NCI-H524 (cell line): Measurements from ENCODE around the gene PLPPR2.
"Not testable (repeated sequence)": the region's sequence is repeated elsewhere in the genome, so short reads cannot be mapped to it uniquely, and the experiment has no call there.

Source experiments
- DNase-seq, 2 experiments: peaks; one replicate each; lab custom pipeline; 2025; lab: John Stamatoyannopoulos, UW

The PLPPR2 gene, protein sequence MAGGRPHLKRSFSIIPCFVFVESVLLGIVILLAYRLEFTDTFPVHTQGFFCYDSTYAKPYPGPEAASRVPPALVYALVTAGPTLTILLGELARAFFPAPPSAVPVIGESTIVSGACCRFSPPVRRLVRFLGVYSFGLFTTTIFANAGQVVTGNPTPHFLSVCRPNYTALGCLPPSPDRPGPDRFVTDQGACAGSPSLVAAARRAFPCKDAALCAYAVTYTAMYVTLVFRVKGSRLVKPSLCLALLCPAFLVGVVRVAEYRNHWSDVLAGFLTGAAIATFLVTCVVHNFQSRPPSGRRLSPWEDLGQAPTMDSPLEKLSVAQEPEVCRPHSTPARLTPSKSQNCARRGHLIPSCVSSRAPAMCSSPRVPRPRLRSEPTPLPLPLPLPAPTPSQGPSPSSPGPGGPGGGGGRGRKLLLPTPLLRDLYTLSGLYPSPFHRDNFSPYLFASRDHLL

DNA sequence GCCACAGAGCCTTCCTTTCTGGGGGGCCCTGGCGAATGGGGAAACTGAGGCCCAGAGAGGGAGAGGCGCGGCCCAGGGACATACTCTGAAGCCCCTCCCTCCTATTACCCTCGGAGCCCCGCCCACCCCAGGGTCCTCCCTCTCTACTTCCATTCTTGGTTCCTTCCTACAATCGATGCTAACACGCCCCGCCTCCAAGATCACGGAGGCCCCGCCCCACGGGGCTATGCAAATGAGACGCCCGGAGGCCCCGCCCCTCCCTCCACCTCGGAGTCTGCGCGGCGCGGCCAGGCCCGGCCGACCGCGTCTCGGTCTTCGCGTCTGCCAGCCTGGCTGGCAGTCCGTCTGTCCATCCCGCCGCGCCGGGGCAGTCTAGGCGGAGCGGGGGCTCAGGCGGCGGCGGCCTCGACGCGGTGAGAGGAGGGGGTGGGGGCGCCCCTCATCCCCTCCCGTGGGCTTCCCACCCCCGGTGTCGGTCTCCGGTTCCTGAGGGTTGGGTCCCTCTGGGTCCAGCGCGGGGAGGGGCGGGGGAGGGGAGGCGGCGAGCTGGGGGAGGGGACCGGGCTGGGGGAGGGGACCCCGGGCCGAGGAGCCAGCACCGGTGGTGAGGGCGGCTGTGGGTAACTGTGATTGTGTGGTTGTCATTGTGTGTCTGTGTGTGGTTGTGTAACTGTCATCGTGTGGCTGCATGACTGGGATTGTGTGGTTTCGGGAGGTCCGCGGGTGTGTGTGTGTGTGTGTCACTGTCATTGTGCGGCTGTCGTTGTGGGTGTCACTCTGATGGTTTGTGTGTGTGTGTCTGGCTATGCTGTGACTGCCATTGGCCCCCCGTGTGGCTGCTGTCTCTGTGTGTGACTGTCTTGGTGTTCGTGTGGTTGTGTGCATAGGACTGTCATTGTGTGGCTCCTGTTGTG lies at the start of gene PLPPR2:
TSS of gene PLPPR2 (plus strand) at position 273 of the 914 bp plus-strand sequence. CDS start 2,242 bp downstream, outside the sequence.
- DNase-seq, result peak; percentile 69 to 81

DNA sequence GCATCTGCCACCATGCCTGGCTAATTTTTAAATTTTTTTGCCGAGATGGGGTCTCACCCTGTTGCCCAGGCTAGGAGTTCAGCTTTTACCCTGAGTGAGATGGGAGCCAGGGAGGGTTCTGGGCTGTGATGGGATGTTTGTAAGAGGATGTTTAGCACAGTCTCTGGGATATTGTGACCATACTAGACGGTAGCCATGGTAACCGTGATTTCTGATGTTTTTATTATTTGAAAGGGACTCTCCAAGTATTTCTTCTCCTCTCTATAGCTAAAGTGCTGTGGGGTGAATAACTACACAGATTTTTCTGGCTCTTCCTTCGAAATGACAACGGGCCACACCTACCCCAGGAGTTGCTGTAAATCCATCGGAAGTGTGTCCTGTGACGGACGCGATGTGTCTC lies 48.9 kb upstream of the PLPPR2 start:
- DNase-seq, result no peak

DNA sequence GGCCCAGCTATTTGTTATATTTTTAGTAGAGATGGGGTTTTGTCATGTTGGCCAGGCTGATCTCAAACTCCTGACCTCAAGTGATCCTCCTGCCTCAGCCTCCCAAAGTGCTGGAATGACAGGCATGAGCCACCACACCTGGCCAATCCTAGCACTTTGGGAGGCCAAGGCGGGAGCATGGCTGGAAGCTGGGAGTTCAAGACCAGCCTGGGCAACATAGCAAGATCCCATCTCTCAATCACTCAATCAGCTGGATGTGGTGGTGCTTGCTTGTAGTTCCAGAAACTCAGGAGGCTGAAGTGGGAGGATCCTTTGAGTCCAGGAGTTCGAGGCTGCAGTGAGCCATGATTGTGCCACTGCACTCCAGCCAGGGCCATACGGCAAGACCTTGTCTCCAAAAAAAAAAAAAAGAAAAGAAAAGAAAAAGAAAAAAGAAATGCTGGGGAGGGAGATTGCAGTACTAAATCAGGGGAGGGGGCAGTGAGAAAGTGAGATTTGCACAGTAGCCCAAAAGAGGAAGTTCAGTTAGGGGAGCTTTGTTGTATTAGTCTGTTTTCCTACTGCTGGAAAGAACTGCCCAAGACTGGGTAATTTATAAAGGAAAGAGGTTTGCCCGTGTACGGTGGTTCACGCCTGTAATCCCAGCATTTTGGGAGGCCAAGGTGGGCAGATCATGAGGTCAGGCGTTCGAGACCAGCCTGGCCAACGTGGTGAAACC lies 34.8 kb upstream of the PLPPR2 start:
- not testable (repeated sequence) for DNase-seq

DNA sequence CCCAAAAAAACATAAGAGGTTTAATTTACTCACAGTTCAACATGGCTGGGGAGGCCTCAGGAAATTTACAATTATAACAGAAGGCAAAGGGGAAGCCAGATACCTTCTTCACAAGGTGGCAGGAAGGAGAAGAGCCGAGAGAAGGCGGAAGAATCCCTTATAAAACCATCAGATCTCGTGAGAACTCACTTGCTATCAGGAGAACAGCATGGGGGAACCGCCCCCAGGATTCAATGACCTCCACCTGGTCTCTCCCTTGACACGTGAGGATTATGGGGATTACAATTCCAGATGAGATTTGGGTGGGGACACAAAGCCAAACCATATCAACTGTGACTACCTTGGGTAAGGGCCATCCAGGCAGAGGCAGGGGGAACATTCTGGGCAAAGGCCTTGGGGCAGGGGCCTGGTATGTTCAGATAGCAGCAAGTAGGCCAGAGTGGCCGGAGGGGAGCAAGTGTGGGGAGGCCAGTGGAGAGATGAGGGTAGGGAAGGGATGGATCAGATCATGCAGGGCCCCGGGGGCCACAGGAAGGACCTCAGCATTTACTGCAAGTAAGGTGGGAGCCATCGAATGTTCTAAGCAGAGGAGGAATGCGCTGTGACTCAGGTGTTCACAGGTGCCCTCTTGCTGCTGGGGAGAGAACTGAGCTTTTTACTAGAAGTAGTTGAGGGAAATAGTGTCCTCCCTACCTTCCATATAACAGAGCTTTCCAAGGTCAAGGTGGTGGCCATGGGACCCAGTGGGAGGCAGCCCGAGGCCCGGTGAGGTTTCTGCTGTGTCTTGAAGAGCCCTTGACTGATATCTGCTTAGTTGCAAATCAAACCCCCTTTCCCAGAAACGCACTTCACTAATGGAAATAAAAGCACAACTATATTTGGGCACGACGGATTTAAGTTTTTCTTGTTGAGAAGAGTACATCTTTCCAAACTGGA lies 33.8 kb upstream of the PLPPR2 start:
- peak in 1 of 2 experiments; percentile 10 for DNase-seq

DNA sequence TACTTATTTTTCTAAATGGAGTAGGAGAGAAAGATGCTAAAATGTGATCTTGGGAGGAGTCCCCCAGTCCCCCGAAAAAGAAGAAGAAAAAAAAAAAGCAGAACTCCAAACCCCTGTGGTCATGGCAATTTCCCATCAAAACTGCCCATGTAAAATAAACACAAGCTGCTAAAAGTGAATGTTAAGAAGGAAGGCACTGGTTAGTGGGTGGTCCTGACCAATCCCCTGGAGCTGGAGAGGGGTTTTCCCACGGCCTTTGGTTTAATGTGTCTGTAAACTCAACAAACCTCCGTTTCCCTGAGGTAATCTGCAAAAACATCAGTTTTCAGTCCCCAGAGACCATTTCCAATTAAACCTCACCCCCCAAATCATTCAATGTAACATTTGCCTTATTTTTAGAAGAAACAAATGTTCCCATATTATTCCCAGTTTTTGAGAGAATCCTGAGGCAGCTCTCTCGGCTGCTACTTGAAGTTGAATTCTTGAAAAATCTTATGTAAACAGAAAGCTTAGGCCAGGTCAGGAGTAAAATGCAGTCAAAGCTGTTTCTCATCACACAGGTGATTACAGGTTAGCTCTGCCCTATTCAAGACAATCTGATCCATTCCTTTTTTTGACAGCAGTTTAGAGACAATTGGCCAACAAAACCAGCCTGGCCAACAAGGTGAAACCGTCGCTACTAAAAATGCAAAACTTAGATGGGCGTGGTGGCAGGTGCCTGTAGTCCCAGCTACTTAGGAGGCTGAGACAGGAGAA lies 32.8 kb upstream of the PLPPR2 start:
- DNase-seq, result no peak

DNA sequence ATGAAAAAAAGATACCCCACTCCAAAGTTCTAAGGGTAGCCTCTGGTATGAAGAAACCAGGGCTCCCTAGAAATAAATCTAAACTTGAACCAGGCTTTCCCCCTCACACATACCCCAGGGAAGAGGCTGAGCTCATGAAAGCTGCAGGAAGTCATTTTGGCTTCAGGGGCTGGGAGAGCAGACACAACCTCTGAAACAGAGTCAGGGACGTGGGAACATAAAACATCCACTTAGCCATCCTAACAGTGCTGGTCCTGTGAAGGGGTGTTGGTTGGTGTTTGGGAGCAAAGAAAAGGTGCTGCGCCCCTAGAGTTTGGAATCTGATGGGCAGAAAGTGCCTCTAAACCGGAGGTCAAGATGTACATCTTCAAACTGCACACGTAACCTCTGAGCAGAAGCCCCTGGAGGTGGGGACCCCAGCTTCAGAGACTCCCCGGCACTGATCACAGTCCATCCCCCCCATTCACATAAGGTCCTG lies 31.6 kb upstream of the PLPPR2 start:
- no peak for DNase-seq

DNA sequence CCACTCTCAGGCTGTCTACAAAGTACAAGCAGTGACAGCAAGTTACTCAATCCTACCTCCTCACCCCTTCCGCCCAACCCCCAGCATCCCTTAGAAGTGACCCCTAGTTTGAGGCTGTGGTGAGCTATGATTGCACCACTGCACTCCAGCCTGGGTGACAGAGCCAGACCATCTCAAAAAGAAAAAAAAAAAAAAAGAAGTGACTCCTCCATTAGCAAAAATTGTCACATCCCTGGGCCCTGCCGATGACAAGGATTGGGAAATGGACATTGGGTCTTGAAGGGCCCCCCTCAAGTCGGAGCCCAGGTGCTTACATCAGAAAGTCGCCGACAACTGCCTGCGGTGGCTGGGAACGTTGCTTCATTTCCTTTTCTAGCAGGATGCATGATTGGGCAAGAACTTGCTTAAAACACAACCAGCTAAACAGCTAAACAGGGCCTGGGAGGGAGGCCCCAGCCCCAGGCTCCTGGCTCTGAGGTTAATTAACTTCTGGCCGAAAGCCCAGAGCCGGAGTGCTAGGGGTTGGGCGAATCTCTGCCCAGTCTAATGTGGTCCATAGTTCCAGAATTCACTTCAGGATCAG lies 31.1 kb upstream of the PLPPR2 start:
- no peak for DNase-seq

DNA sequence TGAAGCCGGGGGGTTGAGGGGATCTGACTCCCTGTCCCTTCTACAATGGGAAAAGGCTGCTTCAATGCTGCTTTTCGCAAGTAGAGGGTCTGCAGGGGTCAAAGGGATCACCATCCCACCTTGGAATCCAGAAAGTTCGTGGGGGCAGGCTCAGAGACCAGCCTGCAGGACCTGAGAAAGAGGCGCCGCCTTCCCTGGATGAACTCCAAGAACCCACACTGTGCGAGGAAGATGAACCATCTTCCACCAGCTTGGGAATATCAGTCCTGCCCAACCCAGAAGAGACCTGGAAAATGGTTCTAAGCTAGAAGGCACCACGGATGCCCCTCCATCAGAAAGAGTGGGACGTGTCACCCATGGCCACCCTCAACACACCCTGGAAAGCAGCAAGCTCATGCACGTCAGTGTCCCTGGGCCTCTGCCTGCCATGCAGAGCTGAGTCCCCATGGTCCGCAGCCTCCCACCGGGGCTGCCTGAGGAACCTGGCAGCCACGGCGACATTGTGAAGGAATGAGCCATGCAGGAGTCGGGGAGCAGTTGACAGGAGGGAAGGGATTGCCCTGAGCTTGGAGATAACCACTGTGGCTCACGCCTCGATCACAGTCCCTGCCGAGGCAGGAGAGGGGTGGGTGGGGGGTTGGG lies 30.4 kb upstream of the PLPPR2 start:
- DNase-seq, result no peak

DNA sequence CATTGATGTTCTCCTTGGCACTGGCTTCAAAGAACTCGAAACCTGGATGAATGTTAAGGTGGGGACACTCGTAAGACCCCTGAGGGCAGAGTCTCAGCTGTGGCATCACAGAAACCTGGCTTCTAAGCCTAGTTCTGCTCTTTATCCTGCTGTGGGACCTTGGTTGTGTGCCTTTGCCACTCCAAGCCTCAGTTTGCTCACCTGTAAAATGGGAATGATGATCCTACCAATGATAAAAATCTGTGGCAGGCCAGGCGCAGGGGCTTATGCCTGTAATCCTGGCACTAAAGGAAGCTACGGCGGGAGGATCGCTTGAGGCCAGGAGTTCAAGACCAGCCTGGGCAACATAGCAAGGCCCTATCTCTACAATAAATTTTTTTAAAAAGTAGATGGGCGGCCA lies 29.7 kb upstream of the PLPPR2 start:
- no peak for DNase-seq

DNA sequence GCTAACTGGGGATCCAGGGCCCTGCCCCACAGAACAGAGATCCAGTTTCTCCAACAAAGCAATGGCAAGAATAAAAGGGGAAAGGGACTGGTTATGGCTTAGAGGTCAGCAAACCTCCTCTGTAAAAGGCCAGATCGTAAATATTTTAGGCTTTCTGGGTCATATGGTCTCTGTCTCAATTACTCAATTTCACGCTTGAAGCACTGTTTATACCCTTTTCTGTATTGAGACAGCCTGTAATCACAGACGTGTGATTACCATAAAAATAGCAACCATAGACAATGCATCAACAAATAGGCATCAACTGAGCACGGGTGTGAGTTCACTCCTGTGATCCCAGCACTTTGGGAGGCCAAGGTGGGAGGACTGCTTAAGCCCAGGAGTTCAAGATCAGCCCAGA lies 25.1 kb upstream of the PLPPR2 start:
- DNase-seq, result no peak

DNA sequence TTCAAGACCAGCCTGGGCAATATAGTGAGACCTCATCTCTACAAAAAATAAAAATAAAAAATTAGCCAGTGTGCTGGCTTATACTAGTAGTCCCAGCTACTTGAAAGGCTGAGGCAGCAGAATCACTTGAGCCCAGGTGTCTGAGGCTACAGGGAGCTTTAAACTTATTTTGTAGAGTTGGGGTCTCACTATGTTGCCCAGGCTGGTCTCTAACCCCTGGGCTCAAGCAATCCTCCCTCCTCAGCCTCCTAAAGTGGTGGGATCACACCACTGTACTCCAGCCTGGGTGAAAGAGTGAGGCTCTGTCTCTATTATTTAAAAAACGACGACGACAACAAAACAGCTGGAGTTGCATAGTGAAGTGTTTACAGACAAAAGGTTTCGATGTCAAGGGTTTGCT lies 23.7 kb upstream of the PLPPR2 start:
- no peak for DNase-seq

DNA sequence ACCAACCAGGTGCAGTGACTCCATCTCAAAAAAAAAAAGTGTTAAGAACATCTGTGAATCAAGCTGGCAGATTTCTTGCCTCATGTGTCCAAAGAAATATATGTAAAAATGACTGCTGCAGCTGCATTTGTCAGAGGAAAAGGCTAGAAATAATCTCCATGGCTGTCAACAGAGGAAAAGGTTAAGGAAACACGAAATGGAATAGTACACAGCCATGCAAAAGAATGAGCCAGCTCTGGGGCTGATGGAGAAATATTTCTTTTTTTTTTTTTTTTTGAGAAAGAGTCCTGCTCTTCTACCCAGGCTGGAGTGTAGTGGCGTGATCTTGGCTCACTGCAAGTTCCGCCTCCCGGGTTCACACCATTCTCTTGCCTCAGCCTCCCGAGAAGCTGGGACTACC lies 22.4 kb upstream of the PLPPR2 start:
- DNase-seq, result no peak

DNA sequence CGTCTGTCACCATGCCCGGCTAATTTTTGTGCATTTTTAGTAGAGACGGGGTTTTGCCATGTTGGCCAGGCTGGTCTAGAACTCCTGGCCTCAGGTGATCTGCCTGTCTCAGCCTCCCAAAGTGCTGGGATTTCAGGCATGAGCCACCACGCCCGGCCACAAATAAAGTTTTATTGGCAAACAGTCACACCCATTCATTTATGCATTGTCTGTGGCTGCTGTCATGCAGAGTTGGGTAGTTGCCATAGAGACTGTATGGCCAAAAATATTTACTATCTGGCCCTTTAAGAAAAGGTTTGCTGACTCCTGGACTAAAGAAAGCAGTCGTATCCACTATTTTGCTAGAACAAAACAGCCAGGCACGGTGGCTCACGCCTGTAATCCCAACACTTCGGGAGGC lies 21.4 kb upstream of the PLPPR2 start:
- not testable (repeated sequence) for DNase-seq

DNA sequence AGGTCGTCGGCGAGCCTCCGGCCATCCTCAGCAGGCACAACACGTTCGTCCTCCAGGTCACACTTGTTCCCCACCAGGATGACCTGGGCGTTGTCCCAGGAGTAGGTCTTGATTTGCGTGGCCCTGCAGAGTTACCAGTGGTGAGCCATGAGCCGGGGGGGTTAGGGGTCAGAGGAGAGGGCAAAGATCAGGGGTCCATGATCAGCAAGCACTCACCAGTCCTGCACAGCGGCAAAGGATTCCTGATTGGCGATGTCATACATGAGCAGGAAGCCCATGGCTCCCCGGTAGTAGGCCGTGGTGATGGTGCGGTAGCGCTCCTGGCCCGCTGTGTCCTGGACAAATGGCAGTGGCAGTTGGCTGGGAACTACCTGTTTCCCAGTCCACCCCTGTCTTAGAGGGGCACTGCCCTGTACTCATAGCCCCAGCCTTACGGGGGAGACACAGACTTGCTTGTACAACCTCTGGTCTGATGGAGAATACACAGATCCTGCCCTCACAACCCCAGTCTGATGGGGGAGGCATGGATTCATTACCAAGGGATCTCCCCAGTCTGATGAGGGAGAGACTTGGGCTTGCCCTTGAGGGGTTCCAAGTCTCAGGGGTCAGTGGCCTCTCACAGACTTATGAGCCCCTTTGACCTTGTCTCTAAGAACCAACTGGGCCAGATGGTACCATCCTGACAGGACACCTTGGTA lies 19.6 kb upstream of the PLPPR2 start:
- DNase-seq, result no peak

DNA sequence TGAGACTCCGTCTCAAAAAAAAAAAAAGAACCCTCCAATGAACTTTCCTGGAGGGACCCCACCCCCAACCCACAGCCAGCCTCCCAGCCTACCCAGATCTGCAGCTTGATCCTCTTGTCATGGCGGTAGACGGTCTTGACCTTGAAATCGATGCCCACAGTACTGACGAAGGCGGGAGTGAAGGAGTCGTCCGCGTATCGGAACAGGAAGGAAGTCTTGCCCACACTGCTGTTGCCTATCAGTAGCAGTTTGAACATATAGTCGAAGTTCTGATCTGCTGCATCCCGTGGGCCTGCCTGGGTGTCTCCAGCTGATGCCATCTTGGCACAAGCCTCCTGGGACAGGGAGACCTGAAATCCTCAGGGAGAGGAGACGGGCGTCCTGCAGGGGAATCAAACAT lies 18.2 kb upstream of the PLPPR2 start:
- no peak for DNase-seq

DNA sequence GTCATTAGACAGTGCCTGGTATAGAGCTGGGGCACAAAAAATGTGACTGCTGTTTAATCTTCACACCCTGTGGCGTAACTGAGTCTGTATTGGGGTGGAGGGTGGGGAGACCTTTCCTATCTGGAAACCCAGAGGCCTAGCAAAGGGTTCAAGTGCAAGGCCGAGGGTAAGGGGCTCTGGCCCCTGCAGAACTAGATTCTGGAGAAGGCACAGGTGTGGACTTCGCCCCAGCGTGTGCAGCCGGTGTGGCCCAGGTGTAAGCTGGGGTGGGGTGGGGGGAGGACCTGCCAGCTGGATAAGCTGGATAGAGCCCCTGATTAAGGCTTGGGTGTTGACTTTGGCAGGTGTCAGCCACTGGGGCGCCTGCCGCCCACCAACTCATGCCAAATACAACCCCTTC lies 17.1 kb upstream of the PLPPR2 start:
- DNase-seq, result no peak

DNA sequence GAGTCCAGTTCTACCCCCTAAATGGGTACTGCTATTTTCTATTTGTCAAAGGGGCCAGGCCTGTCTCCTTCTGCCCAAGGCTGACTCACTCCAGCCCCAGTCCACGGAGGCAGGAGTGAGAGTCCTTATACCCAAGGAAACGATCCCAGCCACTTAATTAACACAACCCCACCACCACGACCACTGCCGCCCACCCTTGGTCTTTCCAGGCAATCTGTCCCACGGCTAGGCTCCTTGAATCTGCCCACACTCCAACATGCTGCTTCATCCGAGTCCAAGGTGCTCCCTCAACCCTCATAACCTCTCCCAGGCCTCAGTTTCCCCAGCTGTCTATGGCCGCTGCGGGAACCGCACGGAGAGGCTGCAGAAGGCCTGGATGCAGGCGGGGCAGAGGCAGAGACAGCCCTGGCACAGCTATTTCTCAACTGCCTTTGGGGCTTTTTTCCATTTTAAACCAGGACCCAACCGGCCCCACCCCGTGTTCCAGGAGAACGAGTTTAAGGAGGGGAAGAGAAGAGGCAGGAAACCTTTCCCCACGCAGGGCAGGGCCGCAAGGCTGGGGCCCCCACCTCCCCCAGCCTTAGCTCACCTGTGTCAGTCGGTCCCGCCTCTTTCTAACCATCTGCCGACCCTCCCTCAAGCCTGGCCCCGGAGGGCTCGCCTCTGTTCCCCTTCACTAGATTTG lies 16.5 kb upstream of the PLPPR2 start:
- no peak for DNase-seq
